Common myeloid progenitor, CD34-positive (primary cell): ENCODE measurements around the gene TANGO2.
A peak's percentile ranks its signal among the peaks of the same experiment; 100 is the strongest.

Experiments used
- CTCF ChIA-PET: fragments of 350-600 bp; sonication (Branson Sonifier 250); formaldehyde crosslinking; loops from one replicate; lab custom pipeline; 2021; ENCODE audit warnings: antibody characterized with exemption; lab: Charles Lee
- POLR2A ChIA-PET: fragments of 350-600 bp; sonication (Branson Sonifier 250); formaldehyde crosslinking; loops from one replicate; lab custom pipeline; 2021; ENCODE audit warnings: antibody characterized with exemption; lab: Charles Lee
- DNase-seq, 3 donors: peaks; one replicate each; pipeline versions ENCODE4 v3.0.0 to v3.0.0-alpha.2; 2013
- H3K27ac ChIP-seq, 2 experiments: 1 replicate in 1 of 2; 2 replicates in 1 of 2; pipeline ENCODE4 v1.7.0; 2013; ENCODE audit warnings: inconsistent platforms in 2 of 2, low read length in 2 of 2, mild to moderate bottlenecking in 2 of 2, low read depth in 1 of 2, moderate library complexity in 1 of 2; ENCODE audit not compliant: severe bottlenecking in 2 of 2, insufficient read depth in 1 of 2, poor library complexity in 1 of 2
- H3K27me3 ChIP-seq, 5 experiments: replicated peaks in 2 of 5; 1 replicate in 3 of 5; 2 replicates in 2 of 5; pipeline versions ENCODE4 v1.6.1 to v1.7.0; 2013; ENCODE audit warnings: low read length in 4 of 5, mild to moderate bottlenecking in 2 of 5, moderate library complexity in 2 of 5, inconsistent platforms in 1 of 5; ENCODE audit not compliant: insufficient read depth in 5 of 5, control insufficient read depth in 4 of 5
- H3K36me3 ChIP-seq, 4 experiments: 1 replicate in 2 of 4; 2 replicates in 2 of 4; pipeline versions ENCODE4 v1.6.1 to v1.7.0; 2013; ENCODE audit warnings: low read length in 3 of 4, control low read depth in 1 of 4, mild to moderate bottlenecking in 1 of 4; ENCODE audit not compliant: control insufficient read depth in 4 of 4, insufficient read depth in 4 of 4
- H3K4me1 ChIP-seq, 4 experiments: 1 replicate in 3 of 4; 2 replicates in 1 of 4; pipeline versions ENCODE4 v1.6.1 to v1.7.1; 2013; ENCODE audit warnings: low read length in 3 of 4, mild to moderate bottlenecking in 3 of 4, control low read depth in 1 of 4, inconsistent platforms in 1 of 4, moderate library complexity in 1 of 4; ENCODE audit not compliant: control insufficient read depth in 4 of 4, insufficient read depth in 4 of 4; ENCODE audit errors: control extremely low read depth in 1 of 4
- H3K4me3 ChIP-seq, 7 experiments: 1 replicate in 4 of 7; 2 replicates in 3 of 7; pipeline versions ENCODE4 v1.5.1 to v1.7.0; 2013; ENCODE audit warnings: mild to moderate bottlenecking in 7 of 7, low read length in 6 of 7, moderate library complexity in 6 of 7, inconsistent platforms in 2 of 7, low read depth in 2 of 7, control low read depth in 1 of 7; ENCODE audit not compliant: insufficient read depth in 4 of 7, control insufficient read depth in 1 of 7; ENCODE audit errors: extremely low read depth in 1 of 7
- H3K9me3 ChIP-seq, 5 experiments: 1 replicate in 4 of 5; 2 replicates in 1 of 5; pipeline versions ENCODE4 v1.6.1 to v1.7.1; 2013; ENCODE audit warnings: low read length in 4 of 5, mild to moderate bottlenecking in 2 of 5, inconsistent platforms in 1 of 5, low read depth in 1 of 5, moderate library complexity in 1 of 5; ENCODE audit not compliant: control insufficient read depth in 4 of 5, insufficient read depth in 2 of 5; ENCODE audit errors: control extremely low read depth in 1 of 5
- WGBS: methylation state at CpG from one replicate; pipeline ENCODE4 v1.1.5; 2013; ENCODE audit not compliant: insufficient coverage; 5-methylcytosine and 5-hydroxymethylcytosine counted together

TANGO2 gene

DNA sequence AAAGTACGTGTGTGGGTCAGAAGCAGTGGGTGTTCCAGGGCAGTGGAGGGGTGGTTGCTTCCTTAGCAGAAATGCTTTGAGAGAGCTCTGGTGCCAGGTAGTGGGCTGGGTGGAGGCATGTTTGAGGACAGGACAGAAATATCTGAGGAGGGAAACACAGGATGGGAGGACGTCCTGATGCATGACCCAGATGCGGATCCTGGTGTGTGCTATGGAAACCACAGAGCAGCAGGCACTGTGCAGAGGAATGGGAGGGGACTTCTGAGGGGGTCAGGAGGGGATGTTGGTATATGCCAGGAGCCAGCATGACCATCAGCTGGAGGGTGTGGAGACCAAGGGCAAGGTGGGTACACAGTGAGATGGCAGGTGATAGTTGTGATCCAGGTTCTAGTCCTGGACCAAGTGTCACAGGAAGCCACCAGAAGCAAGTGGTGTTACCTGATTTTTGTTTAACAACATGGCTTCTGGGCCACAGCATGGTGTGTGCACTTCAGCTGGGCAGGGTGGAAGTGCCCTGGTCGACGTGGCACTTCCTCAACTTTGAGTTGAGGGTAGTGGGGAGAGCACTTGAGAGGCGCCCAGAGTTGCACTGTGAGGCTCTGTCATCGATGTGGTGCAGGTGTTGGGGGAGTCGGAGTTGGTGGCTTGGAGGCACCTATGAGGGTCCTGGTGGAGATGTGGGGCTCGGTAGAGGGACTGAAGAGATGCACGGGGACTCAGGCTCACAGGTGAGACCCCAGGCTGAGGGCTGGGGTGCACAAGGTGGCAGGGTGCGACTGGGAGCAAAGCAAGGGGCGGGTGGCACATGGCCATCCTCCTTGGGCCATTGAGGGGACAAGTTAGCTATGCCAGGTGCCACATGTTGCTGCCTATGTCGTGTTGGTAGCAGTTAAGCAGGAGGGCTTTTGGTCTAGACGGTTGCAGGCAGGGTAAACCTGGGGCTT is 66.7 kb downstream of the TANGO2 start:
- no peak overlapping the region for H3K27ac ChIP-seq
- H3K9me3 ChIP-seq, result no peaks in the 10 kb centered on the region
- 100% methylated on average over 10 of the region's 14 CpGs for WGBS
- peaks cover 0 to 20% (median 7%) of the 10 kb centered on the region in 4 experiments for H3K4me1 ChIP-seq
- POLR2A ChIA-PET, result no interaction called here
- H3K36me3 ChIP-seq, result peaks cover 14 to 87% (median 62%) of the 10 kb centered on the region in 4 experiments
- DNase-seq, result no peak
- no peak overlapping the region for H3K4me3 ChIP-seq
- H3K27me3 ChIP-seq, result no peaks in the 10 kb centered on the region
- CTCF ChIA-PET, result interaction anchor here (0.7 to 1.0 kb wide), 3 partner anchors 9 to 23 kb away, joined by 3 read pairs; no protein-coding TSS in a partner anchor

DNA sequence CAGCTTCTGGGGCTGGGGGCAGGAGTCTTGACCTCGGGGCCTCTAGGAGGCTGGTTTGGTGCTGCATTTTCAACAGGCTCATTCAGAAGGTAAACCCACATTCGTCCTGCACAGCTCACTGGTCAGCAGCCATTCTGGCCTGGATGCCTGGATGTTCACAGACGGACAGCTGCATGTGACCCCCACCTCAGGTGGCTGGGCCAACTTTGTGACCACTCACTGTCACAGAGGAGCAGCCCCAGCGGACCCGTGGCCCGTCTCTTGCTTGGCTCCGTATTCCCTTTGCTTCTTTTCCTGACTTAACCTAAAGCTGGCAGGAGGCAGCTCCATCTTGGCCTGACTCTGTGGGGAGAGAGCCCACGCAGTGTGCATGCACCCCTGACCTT is 67.3 kb downstream of the TANGO2 start:
- Histone ChIP-seq H3K27me3 (no peaks in the 10 kb centered on the region), H3K4me3 (no peak overlapping the region), H3K4me1 (peaks cover 0 to 13% (median 2%) of the 10 kb centered on the region in 4 experiments), H3K36me3 (peaks cover 14 to 86% (median 65%) of the 10 kb centered on the region in 4 experiments), H3K9me3 (no peaks in the 10 kb centered on the region), H3K27ac (no peak overlapping the region)
- 97% methylated on average over 8 of the region's 8 CpGs for WGBS
- no peak for DNase-seq
- ChIA-PET POLR2A (no interaction called here), CTCF (interaction anchor here (0.7 to 1.0 kb wide), 3 partner anchors 8 to 22 kb away, joined by 3 read pairs; no protein-coding TSS in a partner anchor)

DNA sequence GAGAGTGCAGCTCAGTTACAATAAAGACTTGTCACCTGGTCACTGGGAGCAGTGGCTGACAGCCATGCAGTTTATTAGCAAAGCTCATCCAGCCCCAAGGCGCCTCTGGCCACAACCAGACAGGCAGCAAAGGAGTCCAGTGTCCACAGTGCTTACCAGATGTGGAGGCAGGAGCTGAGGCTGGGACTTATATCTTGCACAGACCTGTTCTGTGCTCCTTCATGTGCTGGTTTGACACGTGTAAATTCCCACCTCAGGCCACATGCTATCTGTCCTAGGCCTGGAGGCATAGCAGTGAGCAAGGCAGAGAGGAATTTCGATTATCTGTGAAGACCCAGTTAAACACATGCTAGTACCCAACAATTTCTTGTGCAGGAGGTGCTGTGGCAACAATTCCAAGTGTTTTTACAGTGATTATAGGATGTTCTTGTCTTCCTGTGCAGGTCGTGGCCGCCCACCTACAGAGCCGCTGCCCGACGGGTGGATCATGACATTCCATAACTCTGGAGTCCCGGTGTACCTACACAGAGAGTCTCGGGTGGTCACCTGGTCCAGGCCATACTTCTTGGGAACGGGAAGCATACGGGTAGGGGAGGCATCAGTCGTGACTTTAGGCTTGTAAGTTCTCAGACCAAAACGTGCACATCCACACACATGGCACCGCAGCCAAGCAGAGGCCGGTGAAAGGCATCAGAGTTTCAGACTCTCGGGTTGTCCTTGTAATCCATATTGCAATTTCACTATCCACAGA is 68.5 kb downstream of the TANGO2 start:
- peaks cover 19 to 91% (median 74%) of the 10 kb centered on the region in 4 experiments for H3K36me3 ChIP-seq
- ChIA-PET POLR2A (no interaction called here), CTCF (interaction anchor here (0.6 kb wide), 1 partner anchor 172 kb away, joined by 3 read pairs; no protein-coding TSS in a partner anchor)
- H3K27me3 ChIP-seq, result no peaks in the 10 kb centered on the region
- DNase-seq, result no peak
- no peaks in the 10 kb centered on the region for H3K9me3 ChIP-seq
- H3K27ac ChIP-seq, result no peak overlapping the region
- WGBS, result 98% methylated on average over 9 of the region's 17 CpGs
- H3K4me3 ChIP-seq, result no peak overlapping the region
- H3K4me1 ChIP-seq, result peaks cover 0 to 9% (median 0%) of the 10 kb centered on the region in 4 experiments

DNA sequence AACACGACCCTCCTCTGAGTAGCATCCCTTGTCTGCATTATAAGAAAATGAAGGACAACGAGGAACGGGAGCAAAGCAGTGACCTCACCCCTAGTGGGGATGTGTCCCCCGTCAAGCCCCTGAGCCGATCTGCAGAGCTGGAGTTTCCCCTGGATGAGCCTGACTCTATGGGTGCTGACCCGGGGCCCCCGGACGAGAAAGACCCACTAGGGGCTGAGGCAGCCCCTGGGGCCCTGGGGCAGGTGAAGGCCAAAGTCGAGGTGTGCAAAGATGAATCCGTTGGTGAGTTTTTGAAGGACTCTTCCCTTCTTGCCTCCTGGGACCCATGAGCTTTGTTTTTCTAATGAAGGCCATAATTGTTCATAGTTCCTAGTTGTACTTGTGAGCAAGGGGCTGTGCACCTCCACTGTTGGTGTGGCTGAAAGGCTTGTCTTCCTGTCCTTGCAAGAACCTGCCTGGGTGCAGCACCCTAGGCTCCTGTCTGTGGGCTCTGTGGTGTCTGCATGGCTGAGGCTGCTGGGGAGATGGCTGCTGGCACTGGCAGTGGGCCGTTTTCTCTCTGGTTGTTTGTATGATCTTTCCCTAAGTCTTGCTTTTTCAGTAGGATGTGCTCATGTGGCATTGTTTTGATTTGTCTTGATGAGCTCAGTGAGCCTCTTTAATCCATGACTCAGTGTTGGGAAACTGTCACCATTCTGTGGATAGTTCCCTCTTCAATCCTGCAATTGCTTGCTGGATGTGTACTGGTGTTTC is 69.2 kb downstream of the TANGO2 start:
- ChIA-PET CTCF (interaction anchor here (0.6 to 1.0 kb wide), 2 partner anchors 10 to 173 kb away, joined by 3 read pairs; no protein-coding TSS in a partner anchor), POLR2A (no interaction called here)
- peaks cover 0 to 7% (median 0%) of the 10 kb centered on the region in 4 experiments for H3K4me1 ChIP-seq
- WGBS, result 98% methylated on average over 9 of the region's 11 CpGs
- peaks cover 19 to 95% (median 81%) of the 10 kb centered on the region in 4 experiments for H3K36me3 ChIP-seq
- no peaks in the 10 kb centered on the region for H3K27me3 ChIP-seq
- peaks cover 0 to 6% (median 0%) of the 10 kb centered on the region in 5 experiments for H3K9me3 ChIP-seq
- H3K4me3 ChIP-seq, result no peak overlapping the region
- DNase-seq, result no peak
- H3K27ac ChIP-seq, result peak overlapping the region in 1 of 2 experiments; percentile 1

DNA sequence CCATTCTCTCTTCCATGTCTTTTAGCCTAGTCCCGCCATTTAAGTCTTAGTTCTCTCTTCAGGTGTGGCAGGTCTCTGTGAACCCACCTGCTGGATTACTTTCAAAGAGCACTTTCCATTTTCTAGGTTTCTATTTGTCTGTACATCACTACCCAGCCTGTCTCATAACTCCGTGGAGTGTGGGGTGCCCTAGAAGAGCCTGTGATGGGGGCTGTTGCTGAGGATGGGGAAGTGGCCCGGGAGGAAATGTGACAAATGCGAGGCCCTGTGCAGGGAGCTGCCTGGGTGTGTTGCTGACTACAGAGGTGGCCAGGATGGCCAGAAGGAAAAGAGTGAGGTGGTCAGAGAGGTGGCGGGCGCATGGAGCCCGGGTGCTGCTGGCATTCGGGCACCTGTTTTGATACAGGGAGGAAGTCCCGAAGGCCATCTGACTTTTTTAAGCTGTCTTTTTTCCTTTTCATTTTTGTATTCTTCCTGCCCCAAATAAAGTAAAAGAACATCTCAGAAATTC is 69.9 kb downstream of the TANGO2 start:
- H3K27ac ChIP-seq, result no peak overlapping the region
- peaks cover 0 to 7% (median 0%) of the 10 kb centered on the region in 4 experiments for H3K4me1 ChIP-seq
- H3K9me3 ChIP-seq, result peaks cover 0 to 9% (median 2%) of the 10 kb centered on the region in 5 experiments
- peaks cover 25 to 99% (median 83%) of the 10 kb centered on the region in 4 experiments for H3K36me3 ChIP-seq
- H3K27me3 ChIP-seq, result no peaks in the 10 kb centered on the region
- DNase-seq, result no peak
- ChIA-PET CTCF (interaction anchor here (1.0 to 1.7 kb wide), 2 partner anchors 10 to 21 kb away, joined by 3 to 5 read pairs; no protein-coding TSS in a partner anchor), POLR2A (no interaction called here)
- 71% methylated on average over 8 of the region's 9 CpGs for WGBS
- H3K4me3 ChIP-seq, result no peak overlapping the region
